SJSA1 (cell line): Measurements from ENCODE around the gene RGS16. TPM values are rescaled to one million over a fixed set of nuclear protein-coding genes. Genes with fewer than 3 reads are reported as not detected.

Source experiments
- DNase-seq, 2 experiments: peaks; one replicate each; pipeline ENCODE4 v3.0.0-alpha.2; 2015 to 2020; ENCODE audit warnings: low spot score in 2 of 2, low read depth in 1 of 2
- H3K27ac ChIP-seq: fragments of 250-450 bp; sonication (Bioruptor Pico); 2 replicates; pipeline ENCODE4 v1.5.1; 2020; ENCODE audit warnings: mild to moderate bottlenecking, moderate library complexity
- H3K27me3 ChIP-seq: fragments of 250-450 bp; sonication (Bioruptor Pico); replicated peaks from 2 replicates; pipeline ENCODE4 v1.5.1; 2020; ENCODE audit warnings: mild to moderate bottlenecking, moderate library complexity
- H3K36me3 ChIP-seq: fragments of 250-450 bp; sonication (Bioruptor Pico); 2 replicates; pipeline ENCODE4 v1.5.1; 2020; ENCODE audit warnings: mild to moderate bottlenecking
- H3K4me1 ChIP-seq: fragments of 250-450 bp; sonication (Bioruptor Pico); replicated peaks from 2 replicates; pipeline ENCODE4 v1.6.1; 2021; ENCODE audit warnings: mild to moderate bottlenecking
- H3K4me3 ChIP-seq: fragments of 250-450 bp; sonication (Bioruptor Pico); 2 replicates; pipeline ENCODE4 v1.5.1; 2020; ENCODE audit warnings: mild to moderate bottlenecking
- H3K9me3 ChIP-seq: fragments of 250-450 bp; sonication (Bioruptor Pico); replicated peaks from 2 replicates; pipeline ENCODE4 v1.5.1; 2020; ENCODE audit warnings: mild to moderate bottlenecking
- total RNA-seq: library from RNA; depleted of rRNA; stranded (reverse); fragments of >200 nt; shearing (Covaris generic); gene quantifications from 2 replicates; pipeline ENCODE4 v1.2.3, GENCODE V29; 2014

Gene RGS16
- total RNA-seq, 1 experiment from 2014 or later, result 5.7 TPM

GRCh38 chr1:182568647-182569284 lies 35.4 kb downstream of the RGS16 start:
- no peak for DNase-seq
- H3K36me3 ChIP-seq, result no peaks in the 10 kb centered on the region
- no peak overlapping the region for H3K4me3 ChIP-seq
- H3K4me1 ChIP-seq, result no peaks in the 10 kb centered on the region
- no peak overlapping the region for H3K27ac ChIP-seq
- no peaks in the 10 kb centered on the region for H3K27me3 ChIP-seq
- no peaks in the 10 kb centered on the region for H3K9me3 ChIP-seq

GRCh38 chr1:182567629-182568028 lies 36.6 kb downstream of the RGS16 start:
- no peak for DNase-seq
- Histone ChIP-seq H3K27ac (no peak overlapping the region), H3K9me3 (no peaks in the 10 kb centered on the region), H3K4me3 (no peak overlapping the region), H3K4me1 (no peaks in the 10 kb centered on the region), H3K27me3 (no peaks in the 10 kb centered on the region), H3K36me3 (no peaks in the 10 kb centered on the region)

- Histone ChIP-seq H3K4me3 (no peak overlapping the region), H3K9me3 (no peaks in the 10 kb centered on the region), H3K4me1 (no peaks in the 10 kb centered on the region), H3K27me3 (no peaks in the 10 kb centered on the region), H3K36me3 (no peaks in the 10 kb centered on the region), H3K27ac (no peak overlapping the region)
- DNase-seq, result no peak
These were observed 38.7 kb downstream of the RGS16 start for GRCh38 chr1:182565537-182565936.

GRCh38 chr1:182564406-182565004 lies 39.7 kb downstream of the RGS16 start:
- Histone ChIP-seq H3K4me1 (no peaks in the 10 kb centered on the region), H3K9me3 (no peaks in the 10 kb centered on the region), H3K27ac (no peak overlapping the region), H3K27me3 (no peaks in the 10 kb centered on the region), H3K36me3 (no peaks in the 10 kb centered on the region), H3K4me3 (no peak overlapping the region)
- no peak for DNase-seq

- Histone ChIP-seq H3K4me1 (no peaks in the 10 kb centered on the region), H3K36me3 (no peaks in the 10 kb centered on the region), H3K9me3 (no peaks in the 10 kb centered on the region), H3K4me3 (no peak overlapping the region), H3K27ac (no peak overlapping the region), H3K27me3 (no peaks in the 10 kb centered on the region)
- DNase-seq, result no peak
These were observed 41.1 kb downstream of the RGS16 start for GRCh38 chr1:182563095-182563494.

GRCh38 chr1:182561456-182561855 lies 42.7 kb downstream of the RGS16 start:
- H3K4me1 ChIP-seq, result no peaks in the 10 kb centered on the region
- DNase-seq, result no peak
- H3K27me3 ChIP-seq, result no peaks in the 10 kb centered on the region
- no peaks in the 10 kb centered on the region for H3K36me3 ChIP-seq
- H3K9me3 ChIP-seq, result no peaks in the 10 kb centered on the region
- H3K4me3 ChIP-seq, result no peak overlapping the region
- no peak overlapping the region for H3K27ac ChIP-seq

- Histone ChIP-seq H3K4me3 (no peak overlapping the region), H3K36me3 (no peaks in the 10 kb centered on the region), H3K27ac (no peak overlapping the region), H3K27me3 (no peaks in the 10 kb centered on the region), H3K4me1 (no peaks in the 10 kb centered on the region), H3K9me3 (no peaks in the 10 kb centered on the region)
- DNase-seq, result no peak
These were observed 43.7 kb downstream of the RGS16 start for GRCh38 chr1:182560392-182560984.

- no peaks in the 10 kb centered on the region for H3K9me3 ChIP-seq
- H3K27ac ChIP-seq, result no peak overlapping the region
- H3K27me3 ChIP-seq, result no peaks in the 10 kb centered on the region
- no peaks in the 10 kb centered on the region for H3K4me1 ChIP-seq
- no peak for DNase-seq
- H3K36me3 ChIP-seq, result no peaks in the 10 kb centered on the region
- H3K4me3 ChIP-seq, result no peak overlapping the region
These were observed 47.9 kb downstream of the RGS16 start for GRCh38 chr1:182556279-182556678.

GRCh38 chr1:182555493-182555892 lies 48.7 kb downstream of the RGS16 start:
- Histone ChIP-seq H3K27me3 (no peaks in the 10 kb centered on the region), H3K36me3 (no peaks in the 10 kb centered on the region), H3K4me3 (no peak overlapping the region), H3K27ac (no peak overlapping the region), H3K9me3 (no peaks in the 10 kb centered on the region), H3K4me1 (no peaks in the 10 kb centered on the region)
- no peak for DNase-seq

GRCh38 chr1:182552527-182552926 lies 51.7 kb downstream of the RGS16 start:
- DNase-seq, result no peak
- Histone ChIP-seq H3K36me3 (no peaks in the 10 kb centered on the region), H3K27ac (no peak overlapping the region), H3K4me1 (no peaks in the 10 kb centered on the region), H3K27me3 (no peaks in the 10 kb centered on the region), H3K9me3 (no peaks in the 10 kb centered on the region), H3K4me3 (no peak overlapping the region)

GRCh38 chr1:182549811-182550210 lies 54.4 kb downstream of the RGS16 start:
- H3K4me1 ChIP-seq, result no peaks in the 10 kb centered on the region
- no peaks in the 10 kb centered on the region for H3K9me3 ChIP-seq
- no peak overlapping the region for H3K27ac ChIP-seq
- H3K4me3 ChIP-seq, result no peak overlapping the region
- H3K27me3 ChIP-seq, result no peaks in the 10 kb centered on the region
- DNase-seq, result no peak
- no peaks in the 10 kb centered on the region for H3K36me3 ChIP-seq

GRCh38 chr1:182549346-182549745 lies 54.8 kb downstream of the RGS16 start:
- Histone ChIP-seq H3K36me3 (no peaks in the 10 kb centered on the region), H3K9me3 (no peaks in the 10 kb centered on the region), H3K27me3 (no peaks in the 10 kb centered on the region), H3K4me3 (no peak overlapping the region), H3K27ac (no peak overlapping the region), H3K4me1 (no peaks in the 10 kb centered on the region)
- no peak for DNase-seq
